Measurements from ENCODE around the gene SPOCK2. TPM values are rescaled to one million over a fixed set of nuclear protein-coding genes. Genes with fewer than 3 reads are reported as not detected.

The SPOCK2 gene
- polyA plus RNA-seq, 1 donor (not counting 4 experiments of a cell fraction or from before 2014, with no cell fraction given) = 0.14 TPM

- H3K4me2 ChIP-seq (ENCODE audit: control insufficient read depth, extremely low read depth, insufficient read depth, low read depth, low read length) = peak overlapping the region; percentile 71
- H2AFZ ChIP-seq (ENCODE audit: control insufficient read depth, low read length) = no peak overlapping the region
- H3K79me2 ChIP-seq (ENCODE audit: control insufficient read depth, insufficient read depth, low read length) = no peaks in the 10 kb centered on the region
- H3K9me1 ChIP-seq (ENCODE audit: control insufficient read depth, extremely low read depth, insufficient read depth, low read length) = no peaks in the 10 kb centered on the region
- no peaks in the 10 kb centered on the region for H3K9me3 ChIP-seq (ENCODE audit: control insufficient read depth, low read depth, low read length)
- peaks cover 13% of the 10 kb centered on the region for H3K4me1 ChIP-seq (ENCODE audit: control insufficient read depth, extremely low read depth, insufficient read depth, low read length)
- FAIRE-seq (no peak), DNase-seq (ENCODE audit: low read depth, low spot score) (no peak)
- H4K20me1 ChIP-seq (ENCODE audit: control insufficient read depth, extremely low read depth, insufficient read depth, low read length) = no peaks in the 10 kb centered on the region
- no peak for TF ChIP-seq EZH2 (IDR thresholded peaks at IDR 0.05; ENCODE audit: low read length)
- TF ChIP-seq CTCF (optimal IDR thresholded peaks at IDR 0.05 in 1 of 3, IDR thresholded peaks at IDR 0.05 in 1 of 3, conservative IDR thresholded peaks at IDR 0.05 in 1 of 3; ENCODE audit: extremely low read depth in 1 of 3, insufficient read depth in 2 of 3, low read length in 3 of 3) = no peak
- H3K27me3 ChIP-seq (ENCODE audit: control insufficient read depth, extremely low read depth, insufficient read depth, low read length) = peaks cover 28% of the 10 kb centered on the region
- H3K9ac ChIP-seq (ENCODE audit: control insufficient read depth, extremely low read depth, insufficient read depth, low read length) = no peak overlapping the region
- no peaks in the 10 kb centered on the region for H3K36me3 ChIP-seq (ENCODE audit: control insufficient read depth in 2 of 2, extremely low read depth in 1 of 2, insufficient read depth in 2 of 2, low read length in 2 of 2)
- no peak overlapping the region for H3K27ac ChIP-seq (ENCODE audit: control insufficient read depth, insufficient read depth, low read length)
- dilution Hi-C loops (cut with MboI; ENCODE audit: extremely low pct_ligation_motif_present, low sequenced_read_pairs) = no loop called here
- H3K4me3 ChIP-seq (ENCODE audit: control insufficient read depth in 2 of 3, extremely low read depth in 1 of 3, insufficient read depth in 2 of 3, low read depth in 1 of 3, low read length in 3 of 3) = no peak overlapping the region
Measured at GRCh38 chr10:72087392-72087968, 871 bp downstream of the SPOCK2 start.

GRCh38 chr10:72086466-72087391, 1.6 kb downstream of the SPOCK2 start:
- Histone ChIP-seq H3K27me3 (ENCODE audit: control insufficient read depth, extremely low read depth, insufficient read depth, low read length) (peaks cover 28% of the 10 kb centered on the region), H3K79me2 (ENCODE audit: control insufficient read depth, insufficient read depth, low read length) (no peaks in the 10 kb centered on the region), H3K4me3 (ENCODE audit: control insufficient read depth in 2 of 3, extremely low read depth in 1 of 3, insufficient read depth in 2 of 3, low read depth in 1 of 3, low read length in 3 of 3) (no peak overlapping the region), H3K27ac (ENCODE audit: control insufficient read depth, insufficient read depth, low read length) (no peak overlapping the region), H3K4me2 (ENCODE audit: control insufficient read depth, extremely low read depth, insufficient read depth, low read depth, low read length) (peak overlapping the region; percentile 51), H3K36me3 (ENCODE audit: control insufficient read depth in 2 of 2, extremely low read depth in 1 of 2, insufficient read depth in 2 of 2, low read length in 2 of 2) (no peaks in the 10 kb centered on the region), H3K4me1 (ENCODE audit: control insufficient read depth, extremely low read depth, insufficient read depth, low read length) (peaks cover 18% of the 10 kb centered on the region), H4K20me1 (ENCODE audit: control insufficient read depth, extremely low read depth, insufficient read depth, low read length) (no peaks in the 10 kb centered on the region), H3K9me3 (ENCODE audit: control insufficient read depth, low read depth, low read length) (no peaks in the 10 kb centered on the region), H3K9me1 (ENCODE audit: control insufficient read depth, extremely low read depth, insufficient read depth, low read length) (no peaks in the 10 kb centered on the region), H3K9ac (ENCODE audit: control insufficient read depth, extremely low read depth, insufficient read depth, low read length) (no peak overlapping the region), H2AFZ (ENCODE audit: control insufficient read depth, low read length) (no peak overlapping the region)
- no peak for DNase-seq (ENCODE audit: low read depth, low spot score)
- no peak for TF ChIP-seq CTCF (optimal IDR thresholded peaks at IDR 0.05 in 1 of 3, IDR thresholded peaks at IDR 0.05 in 1 of 3, conservative IDR thresholded peaks at IDR 0.05 in 1 of 3; ENCODE audit: extremely low read depth in 1 of 3, insufficient read depth in 2 of 3, low read length in 3 of 3)
- TF ChIP-seq EZH2 (IDR thresholded peaks at IDR 0.05; ENCODE audit: low read length) = no peak
- dilution Hi-C loops (cut with MboI; ENCODE audit: extremely low pct_ligation_motif_present, low sequenced_read_pairs) = no loop called here
- FAIRE-seq = no peak
